Bronchial epithelial cell (primary cell): ENCODE results near the gene USP16. TPM values are rescaled to one million over a fixed set of nuclear protein-coding genes. Genes with fewer than 3 reads are reported as not detected.

Source experiments
- DNase-seq: peaks from one replicate; pipeline ENCODE4 v3.0.0-alpha.2; 2010; ENCODE audit warnings: low read depth
- FAIRE-seq: peaks from 2 replicates; lab custom pipeline; 2011; peaks lifted over from hg19 to GRCh38; lab: Jason Lieb, UNC
- H3K27me3 ChIP-seq: 2 replicates; pipeline ENCODE4 v1.5.1; 2011; ENCODE audit warnings: low read length; ENCODE audit not compliant: control insufficient read depth, insufficient read depth
- H3K36me3 ChIP-seq: 2 replicates; pipeline ENCODE4 v1.5.1; 2011; ENCODE audit warnings: low read length; ENCODE audit not compliant: control insufficient read depth, insufficient read depth
- H3K4me3 ChIP-seq: 2 replicates; pipeline ENCODE4 v1.5.1; 2011; ENCODE audit warnings: mild to moderate bottlenecking, low read depth, low read length, control low read depth
- CTCF ChIP-seq: IDR thresholded peaks from 2 replicates; pipeline ENCODE4 v1.5.1; 2011; ENCODE audit warnings: mild to moderate bottlenecking, moderate library complexity, low read length, control low read depth, inconsistent platforms; ENCODE audit not compliant: insufficient read depth, severe bottlenecking
- total RNA-seq: library from RNA; depleted of rRNA; stranded (reverse); fragments of >200 nt; gene quantifications from 2 replicates; pipeline ENCODE4 v1.2.1, GENCODE V29; 2014

The USP16 gene
- total RNA-seq, 1 donor from 2014 or later: 32.1 TPM

DNA sequence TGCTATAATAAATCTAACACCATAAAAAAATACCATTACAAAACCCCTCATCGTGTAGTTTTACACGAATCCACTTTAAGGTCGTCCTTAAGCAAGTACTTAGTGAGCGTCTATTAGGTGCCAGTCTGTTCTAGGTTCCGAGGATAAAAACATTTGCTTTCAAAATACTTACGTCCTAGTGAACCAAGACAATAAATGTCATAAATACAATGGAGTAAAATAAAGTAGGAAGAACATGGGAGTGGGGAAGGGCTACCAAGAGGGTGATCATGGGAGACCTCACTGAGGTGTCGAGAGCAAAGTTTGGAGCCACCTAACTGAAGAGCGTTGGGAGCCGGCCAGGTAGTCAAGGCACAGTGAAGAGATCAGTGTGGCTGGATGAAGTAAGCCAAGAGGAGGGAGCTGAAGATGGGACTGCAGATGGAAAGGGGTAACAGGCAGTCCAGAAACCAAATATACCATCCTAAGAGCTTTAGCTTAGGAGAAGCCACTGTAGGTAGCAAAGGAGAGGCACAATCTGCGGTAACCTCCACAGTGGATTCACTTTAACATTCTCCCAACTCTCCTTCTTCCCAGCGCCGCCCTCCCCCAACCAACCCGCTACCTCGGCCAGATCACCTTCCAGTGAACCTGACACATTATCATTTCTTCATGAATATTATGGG lies 32.5 kb upstream of the USP16 start:
- H3K36me3 ChIP-seq: no peaks in the 10 kb centered on the region
- DNase-seq (no peak), FAIRE-seq (no peak)
- H3K27me3 ChIP-seq: no peaks in the 10 kb centered on the region
- no peak for TF ChIP-seq CTCF
- peak overlapping the region; percentile 83 for H3K4me3 ChIP-seq

- TF ChIP-seq CTCF: no peak
- H3K27me3 ChIP-seq: no peaks in the 10 kb centered on the region
- FAIRE-seq (peak; percentile 92), DNase-seq (peak; percentile 99)
- no peaks in the 10 kb centered on the region for H3K36me3 ChIP-seq
- H3K4me3 ChIP-seq: peak within 1 kb of the TSS; percentile 83
Observed at GRCh38 chr21:28992526-28993292, 31.8 kb upstream of the USP16 start, which contains the start of gene LTN1. Gene LTN1, minus strand, starts transcription at chr21:28992877. Its CDS starts 72 bp downstream, at chr21:28992805.

DNA sequence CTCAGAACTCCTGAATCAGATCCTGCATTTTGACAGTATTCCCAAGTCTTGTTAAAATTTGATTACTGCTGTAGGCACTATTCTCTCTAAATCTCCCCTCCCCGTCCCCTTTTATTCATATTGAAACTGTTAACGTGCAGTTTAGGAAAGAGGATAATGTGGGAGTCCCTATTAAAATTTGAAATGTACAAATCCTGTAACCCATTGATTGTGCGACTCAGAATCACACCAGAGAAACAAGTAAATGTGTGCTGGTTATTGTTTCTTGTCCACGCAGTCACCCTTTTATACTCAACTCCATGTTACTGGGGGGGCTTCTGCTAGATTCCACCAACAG lies 31.2 kb upstream of the USP16 start:
- no peaks in the 10 kb centered on the region for H3K27me3 ChIP-seq
- no peak for TF ChIP-seq CTCF
- FAIRE-seq (no peak), DNase-seq (no peak)
- peak overlapping the region; percentile 83 for H3K4me3 ChIP-seq
- no peaks in the 10 kb centered on the region for H3K36me3 ChIP-seq

DNA sequence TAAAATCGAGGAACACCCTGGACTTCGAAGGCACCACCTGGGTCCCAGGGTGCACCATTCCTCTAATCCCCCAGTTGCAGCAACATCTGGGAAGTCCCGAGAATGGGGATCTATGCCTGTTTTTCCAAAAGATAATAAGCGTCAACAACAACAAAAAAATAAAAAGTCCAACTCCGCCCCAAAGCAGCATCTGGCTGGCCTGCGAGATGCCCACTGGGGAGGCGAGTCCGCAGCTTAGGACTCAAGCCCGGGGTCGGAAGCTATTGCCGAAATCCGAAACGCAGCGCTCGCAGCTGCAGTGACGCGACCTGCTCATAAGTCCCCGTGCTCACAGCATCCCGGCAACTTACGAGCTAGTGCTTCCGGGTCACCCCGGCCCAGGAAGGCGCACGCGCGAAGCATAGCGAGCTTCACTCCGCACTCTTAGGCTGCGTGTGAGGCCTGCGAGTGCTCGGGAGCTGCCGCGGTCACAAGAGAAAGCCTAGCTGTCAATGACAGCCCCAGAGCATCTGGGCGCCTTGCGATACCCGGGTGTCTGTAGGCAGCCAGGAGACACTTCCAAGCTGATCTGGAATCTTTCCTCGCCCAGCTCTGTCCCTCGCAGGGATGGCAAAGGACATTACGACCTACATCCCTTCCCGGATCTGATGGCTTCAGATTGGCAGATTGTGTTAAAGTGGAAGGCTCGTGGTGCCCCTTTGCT lies 21.9 kb upstream of the USP16 start:
- Histone ChIP-seq H3K4me3 (peak overlapping the region; percentile 84), H3K36me3 (no peaks in the 10 kb centered on the region), H3K27me3 (no peaks in the 10 kb centered on the region)
- FAIRE-seq: no peak
- TF ChIP-seq CTCF: no peak
- DNase-seq: peak; percentile 92

- no peak for DNase-seq
- H3K4me3 ChIP-seq: no peak overlapping the region
- no peak for TF ChIP-seq CTCF
- no peaks in the 10 kb centered on the region for H3K27me3 ChIP-seq
- H3K36me3 ChIP-seq: peaks cover 1% of the 10 kb centered on the region
- FAIRE-seq: no peak
Observed at GRCh38 chr21:29005696-29006095, 18.8 kb upstream of the USP16 start.
